ENCODE results near the gene SMIM3.

The SMIM3 gene

GRCh38 chr5:150758531-150759333 is 19.8 kb upstream of the SMIM3 start, which contains the start of gene DCTN4:
TSS of gene DCTN4 (minus strand) at chr5:150759017. CDS start at chr5:150758993, 24 bp downstream.
- TF ChIP-seq CTCF (IDR thresholded peaks at IDR 0.05), result no peak
- DNase-seq (ENCODE audit: low spot score), result peak; percentile 98
- peak within 1 kb of the TSS; percentile 86 for H3K4me3 ChIP-seq
- H3K27ac ChIP-seq, result peak within 1 kb of the TSS; percentile 93 to 99

DNA sequence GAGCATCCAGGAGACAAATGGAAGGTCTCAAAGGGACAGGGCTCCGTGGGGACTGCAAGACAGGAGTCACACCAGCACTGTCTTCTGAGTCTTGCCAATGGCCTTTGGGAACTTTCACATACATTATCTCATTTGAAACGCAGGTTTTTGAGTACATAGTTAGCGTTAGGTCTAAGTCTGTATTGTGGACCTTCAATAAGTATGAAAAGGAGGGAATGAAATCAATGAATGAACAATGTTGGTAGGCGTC is 19.3 kb upstream of the SMIM3 start:
- Histone ChIP-seq H3K4me3 (peak overlapping the region; percentile 86), H3K27ac (peak overlapping the region; percentile 93 to 99)
- DNase-seq (ENCODE audit: low spot score), result no peak
- TF ChIP-seq CTCF (IDR thresholded peaks at IDR 0.05), result no peak

GRCh38 chr5:150762211-150762610 is 16.3 kb upstream of the SMIM3 start:
- no peak overlapping the region for H3K4me3 ChIP-seq
- no peak for DNase-seq (ENCODE audit: low spot score)
- TF ChIP-seq CTCF (IDR thresholded peaks at IDR 0.05), result no peak
- H3K27ac ChIP-seq, result peak overlapping the region; percentile 17 to 50

- H3K27ac ChIP-seq, result peak overlapping the region; percentile 50 to 83
- peak; percentile 81 for DNase-seq (ENCODE audit: low spot score)
- TF ChIP-seq CTCF (IDR thresholded peaks at IDR 0.05), result no peak
- H3K4me3 ChIP-seq, result no peak overlapping the region
Measured at GRCh38 chr5:150763023-150763769, 15.4 kb upstream of the SMIM3 start.

GRCh38 chr5:150764530-150764929 is 14.0 kb upstream of the SMIM3 start:
- no peak overlapping the region for H3K4me3 ChIP-seq
- no peak for DNase-seq (ENCODE audit: low spot score)
- TF ChIP-seq CTCF (IDR thresholded peaks at IDR 0.05), result no peak
- H3K27ac ChIP-seq, result peak overlapping the region; percentile 46 to 83

- Histone ChIP-seq H3K4me3 (no peak overlapping the region), H3K27ac (peak overlapping the region; percentile 46 to 83)
- no peak for TF ChIP-seq CTCF (IDR thresholded peaks at IDR 0.05)
- DNase-seq (ENCODE audit: low spot score), result no peak
Measured at GRCh38 chr5:150765011-150765798, 13.4 kb upstream of the SMIM3 start.
